WTC11 (cell line): ENCODE data around the gene B4GALNT1. TPM values are rescaled to one million over a fixed set of nuclear protein-coding genes. Genes with fewer than 3 reads are reported as not detected.

Source experiments
- ATAC-seq: fragments of 200-7000 bp; cut with Tn5 transposase; 2 replicates; pipeline ENCODE4 v1.10.0; 2021; ENCODE audit warnings: mild to moderate bottlenecking, moderate library complexity
- CTCF ChIA-PET: fragments of 300-600 bp; sonication (Branson Sonifier 250); formaldehyde crosslinking; loops from one replicate; lab custom pipeline; 2021; ENCODE audit warnings: antibody characterized with exemption; lab: Charles Lee
- POLR2A ChIA-PET: fragments of 350-600 bp; sonication (Branson Sonifier 250); formaldehyde crosslinking; loops from one replicate; lab custom pipeline; 2021; ENCODE audit warnings: antibody characterized with exemption; lab: Charles Lee
- DNase-seq: peaks from one replicate; pipeline ENCODE4 v3.0.0; 2021; ENCODE audit warnings: low spot score
- H3K27ac Mint-ChIP-seq: 2 replicates; pipeline ENCODE4 v1.8.0; 2021; ENCODE audit warnings: mixed read lengths
- H3K27me3 Mint-ChIP-seq: 2 replicates; pipeline ENCODE4 v1.8.0; 2021; ENCODE audit warnings: low read depth, mild to moderate bottlenecking, moderate library complexity, mixed read lengths
- H3K36me3 Mint-ChIP-seq: 2 replicates; pipeline ENCODE4 v1.8.0; 2021; ENCODE audit warnings: mixed read lengths
- H3K4me1 Mint-ChIP-seq: 2 replicates; pipeline ENCODE4 v1.8.0; 2022; ENCODE audit warnings: mixed read lengths
- H3K4me3 Mint-ChIP-seq: 2 replicates; pipeline ENCODE4 v1.8.0; 2021; ENCODE audit warnings: mild to moderate bottlenecking, moderate library complexity, mixed read lengths
- H3K9me3 Mint-ChIP-seq: 2 replicates; pipeline ENCODE4 v1.8.0; 2021; ENCODE audit warnings: mixed read lengths
- ATF3 ChIP-seq: sonication (generic); formaldehyde crosslinking; conservative IDR thresholded peaks from 2 replicates; pipeline ENCODE4 v1.8.1; 2022; ENCODE audit warnings: mild to moderate bottlenecking, missing genetic modification reagents
- CBFB ChIP-seq: sonication (generic); formaldehyde crosslinking; IDR thresholded peaks from 2 replicates; pipeline ENCODE4 v1.8.1; 2022; ENCODE audit warnings: mild to moderate bottlenecking, low read depth, missing genetic modification reagents
- CDX4 ChIP-seq: fragments of 250-450 bp; sonication (Bioruptor Pico); IDR thresholded peaks from 2 replicates; pipeline ENCODE4 v1.9.0; 2021; ENCODE audit warnings: moderate library complexity, mild to moderate bottlenecking, inconsistent platforms, borderline replicate concordance
- CTCF ChIP-seq: fragments of 200-600 bp; IDR thresholded peaks from 2 replicates; pipeline ENCODE4 v1.8.0; 2022; ENCODE audit warnings: antibody characterized with exemption
- ESRRA ChIP-seq: sonication (generic); formaldehyde crosslinking; IDR thresholded peaks from 2 replicates; pipeline ENCODE4 v1.8.1; 2022; ENCODE audit warnings: mild to moderate bottlenecking, missing genetic modification reagents, borderline replicate concordance
- ETV6 ChIP-seq: sonication (generic); formaldehyde crosslinking; IDR thresholded peaks from 2 replicates; pipeline ENCODE4 v1.8.1; 2022; ENCODE audit warnings: mild to moderate bottlenecking, missing genetic modification reagents
- FOXK1 ChIP-seq: sonication (generic); formaldehyde crosslinking; IDR thresholded peaks from 2 replicates; pipeline ENCODE4 v1.8.0; 2022; ENCODE audit warnings: mild to moderate bottlenecking, moderate library complexity, missing genetic modification reagents
- FOXP1 ChIP-seq: sonication (generic); formaldehyde crosslinking; IDR thresholded peaks from 2 replicates; pipeline ENCODE4 v1.8.0; 2022; ENCODE audit warnings: missing genetic modification reagents, mild to moderate bottlenecking, moderate library complexity, borderline replicate concordance
- GRHL2 ChIP-seq: fragments of 250-450 bp; sonication (Bioruptor Pico); IDR thresholded peaks from 2 replicates; pipeline ENCODE4 v1.8.0; 2022; ENCODE audit warnings: mild to moderate bottlenecking, moderate library complexity; ENCODE audit not compliant: insufficient replicate concordance, severe bottlenecking
- GTF2I ChIP-seq: fragments of 250-450 bp; sonication (Bioruptor Pico); conservative IDR thresholded peaks from 2 replicates; pipeline ENCODE4 v1.4.0; 2021; ENCODE audit warnings: mild to moderate bottlenecking
- IRF1 ChIP-seq: sonication (generic); formaldehyde crosslinking; IDR thresholded peaks from 2 replicates; pipeline ENCODE4 v1.8.0; 2023; ENCODE audit warnings: missing genetic modification reagents
- IRF2 ChIP-seq: sonication (generic); formaldehyde crosslinking; IDR thresholded peaks from 2 replicates; pipeline ENCODE4 v1.8.0; 2022; ENCODE audit warnings: low read depth, missing genetic modification reagents, borderline replicate concordance
- JAZF1 ChIP-seq: fragments of 250-450 bp; sonication (Bioruptor Pico); IDR thresholded peaks from 2 replicates; pipeline ENCODE4 v1.9.0; 2021; ENCODE audit warnings: moderate library complexity, mild to moderate bottlenecking, inconsistent platforms
- MLX ChIP-seq: sonication (generic); formaldehyde crosslinking; IDR thresholded peaks from 2 replicates; pipeline ENCODE4 v1.8.1; 2023; ENCODE audit warnings: mild to moderate bottlenecking, missing genetic modification reagents, moderate library complexity
- MYBL2 ChIP-seq: sonication (generic); formaldehyde crosslinking; IDR thresholded peaks from 2 replicates; pipeline ENCODE4 v1.8.1; 2023; ENCODE audit warnings: mild to moderate bottlenecking, moderate library complexity, missing genetic modification reagents
- NR2C2 ChIP-seq: sonication (generic); formaldehyde crosslinking; IDR thresholded peaks from 2 replicates; pipeline ENCODE4 v1.8.0; 2022; ENCODE audit warnings: mild to moderate bottlenecking, missing genetic modification reagents
- PRRX2 ChIP-seq: fragments of 250-450 bp; sonication (Bioruptor Pico); IDR thresholded peaks from 2 replicates; pipeline ENCODE4 v1.8.0; 2021; ENCODE audit warnings: mild to moderate bottlenecking
- TCF7 ChIP-seq: sonication (generic); formaldehyde crosslinking; IDR thresholded peaks from 2 replicates; pipeline ENCODE4 v1.8.0; 2022; ENCODE audit warnings: mild to moderate bottlenecking, low read depth, missing genetic modification reagents, moderate library complexity
- USF1 ChIP-seq: sonication (generic); formaldehyde crosslinking; IDR thresholded peaks from 2 replicates; pipeline ENCODE4 v1.8.0; 2022; ENCODE audit warnings: mild to moderate bottlenecking, missing genetic modification reagents
- USF2 ChIP-seq: sonication (generic); formaldehyde crosslinking; IDR thresholded peaks from 2 replicates; pipeline ENCODE4 v1.8.1; 2023; ENCODE audit warnings: mild to moderate bottlenecking, missing genetic modification reagents, moderate library complexity
- ZBTB43 ChIP-seq: sonication (generic); formaldehyde crosslinking; IDR thresholded peaks from 2 replicates; pipeline ENCODE4 v1.8.1; 2023; ENCODE audit warnings: mild to moderate bottlenecking, missing genetic modification reagents
- ZNF232 ChIP-seq: sonication (generic); formaldehyde crosslinking; IDR thresholded peaks from 2 replicates; pipeline ENCODE4 v1.8.0; 2022; ENCODE audit warnings: mild to moderate bottlenecking, missing genetic modification reagents
- ZNF281 ChIP-seq: sonication (generic); formaldehyde crosslinking; IDR thresholded peaks from 2 replicates; pipeline ENCODE4 v1.8.0; 2023; ENCODE audit warnings: mild to moderate bottlenecking, missing genetic modification reagents
- ZNF425 ChIP-seq: fragments of 250-450 bp; sonication (Bioruptor Pico); conservative IDR thresholded peaks from 2 replicates; pipeline ENCODE4 v1.9.0; 2021; ENCODE audit warnings: mild to moderate bottlenecking
- total RNA-seq: library from RNA; stranded (reverse); gene quantifications from 3 replicates; pipeline ENCODE4 v1.2.3, GENCODE V29; 2021

Gene B4GALNT1
- total RNA-seq, 1 experiment from 2014 or later: 1.2 TPM

- Mint-ChIP-seq H3K9me3 (no peaks in the 10 kb centered on the region), H3K36me3 (peaks cover 18% of the 10 kb centered on the region), H3K4me1 (peaks cover 32% of the 10 kb centered on the region), H3K27me3 (no peaks in the 10 kb centered on the region), H3K4me3 (peak within 1 kb of the TSS; percentile 85), H3K27ac (peak within 1 kb of the TSS; percentile 93)
- POLR2A ChIA-PET: interaction anchor here (0.6 to 1.4 kb wide), 3 partner anchors 87 to 162 kb away, joined by 3 to 4 read pairs (median 3); partner anchors contain the start of gene OS9
- CTCF ChIA-PET: interaction anchor here (0.7 to 1.7 kb wide), 11 partner anchors 14 to 146 kb away, joined by 3 to 16 read pairs (median 5); partner anchors contain the start of genes B4GALNT1, DDIT3, GLI1 and PIP4K2C
- DNase-seq (peak; percentile 52), ATAC-seq (peak; percentile 23)
- TF ChIP-seq JAZF1 (CRISPR knock-in tag): no peak
- TF ChIP-seq IRF1 (CRISPR knock-in tag): no peak
- no peak for TF ChIP-seq NR2C2
- TF ChIP-seq CBFB (CRISPR knock-in tag): no peak
- TF ChIP-seq TCF7 (CRISPR knock-in tag): no peak
- TF ChIP-seq ZNF232 (CRISPR knock-in tag): no peak
- TF ChIP-seq FOXK1 (CRISPR knock-in tag): 0 out of 2 replicates have a peak, but pooled peaks have one; percentile 56
- TF ChIP-seq USF2 (CRISPR knock-in tag): peak; percentile 90
- TF ChIP-seq ZNF281 (CRISPR knock-in tag): peak; percentile 9; the same call in 1 of the 2 replicates
- no peak for TF ChIP-seq IRF2 (CRISPR knock-in tag)
- no peak for TF ChIP-seq ZNF425 (CRISPR knock-in tag)
- TF ChIP-seq ESRRA: no peak
- TF ChIP-seq CDX4 (CRISPR knock-in tag): no peak
- TF ChIP-seq ATF3 (CRISPR knock-in tag): no peak
- TF ChIP-seq CTCF: no peak
- TF ChIP-seq MYBL2 (CRISPR knock-in tag): no peak
- TF ChIP-seq USF1 (CRISPR knock-in tag): peak; percentile 88
- TF ChIP-seq FOXP1: no peak
- TF ChIP-seq ETV6: no peak
- no peak for TF ChIP-seq PRRX2
- no peak for TF ChIP-seq ZBTB43 (CRISPR knock-in tag)
- TF ChIP-seq MLX (CRISPR knock-in tag): no peak
- no peak for TF ChIP-seq GRHL2
- TF ChIP-seq GTF2I: 0 out of 2 replicates have a peak, but pooled peaks have one; percentile 61
Measured at GRCh38 chr12:57604454-57604991, 28.5 kb downstream of the B4GALNT1 start, which contains the start of gene DTX3. DTX3 (plus strand) TSS chr12:57604824; CDS start chr12:57606518, 1,694 bp downstream.
